OCI-LY7 (cell line): ENCODE results near the gene SLC17A2. TPM values are rescaled to one million over a fixed set of nuclear protein-coding genes. Genes with fewer than 3 reads are reported as not detected.

Source experiments
- BruUV-seq: library from RNA; stranded (reverse); fragments of 400-500 nt; replicated peaks from 2 replicates; lab custom pipeline; 2021; lab: Mats Ljungman, UMichigan
- CTCF ChIA-PET: fragments of 300-600 bp; sonication (Branson Sonifier 250); formaldehyde crosslinking; loops from one replicate; lab custom pipeline; 2022; ENCODE audit warnings: antibody characterized with exemption; ENCODE audit not compliant: unreplicated experiment; lab: Charles Lee
- POLR2A ChIA-PET: fragments of 300-600 bp; sonication (Branson Sonifier 250); formaldehyde crosslinking; loops from one replicate; lab custom pipeline; 2022; ENCODE audit warnings: antibody characterized with exemption; lab: Charles Lee
- DNase-seq: peaks from one replicate; pipeline ENCODE4 v3.0.0-alpha.2; 2015; ENCODE audit warnings: low spot score
- H2AFZ ChIP-seq: fragments of 200-600 bp; sonication (generic), shearing (Covaris generic); 2 replicates; pipeline ENCODE4 v1.6.1; 2014; ENCODE audit warnings: mild to moderate bottlenecking, antibody characterized with exemption, low read length, moderate library complexity
- H3K27ac ChIP-seq: fragments of 200-600 bp; sonication (generic); 2 replicates; pipeline ENCODE4 v1.5.1; 2014; ENCODE audit warnings: mixed run types, low read depth, mild to moderate bottlenecking, moderate library complexity, low read length, inconsistent platforms; ENCODE audit not compliant: poor library complexity, severe bottlenecking
- H3K36me3 ChIP-seq: fragments of 200-600 bp; sonication (generic); 2 replicates; pipeline ENCODE4 v1.6.1; 2014; ENCODE audit warnings: mild to moderate bottlenecking, antibody characterized with exemption, low read length, moderate library complexity, mixed read lengths; ENCODE audit not compliant: insufficient read depth
- H3K4me1 ChIP-seq: fragments of 200-600 bp; sonication (generic); 2 replicates; pipeline ENCODE4 v1.5.1; 2014; ENCODE audit warnings: mild to moderate bottlenecking, low read length; ENCODE audit not compliant: insufficient read depth, poor library complexity, severe bottlenecking
- H3K4me2 ChIP-seq: fragments of 200-600 bp; sonication (generic); 2 replicates; pipeline ENCODE4 v1.6.1; 2014; ENCODE audit warnings: mild to moderate bottlenecking, low read length
- H3K4me3 ChIP-seq: fragments of 200-600 bp; sonication (generic); 2 replicates; pipeline ENCODE4 v1.5.1; 2014; ENCODE audit warnings: mild to moderate bottlenecking, low read depth, low read length; ENCODE audit not compliant: poor library complexity, severe bottlenecking
- H3K79me2 ChIP-seq: fragments of 200-600 bp; sonication (generic); 2 replicates; pipeline ENCODE4 v1.6.1; 2016; ENCODE audit warnings: low read depth, mild to moderate bottlenecking, low read length, moderate library complexity, mixed read lengths; ENCODE audit not compliant: insufficient read depth
- H3K9me2 ChIP-seq: fragments of 200-600 bp; sonication (generic); 2 replicates; pipeline ENCODE4 v1.6.1; 2016; ENCODE audit warnings: mild to moderate bottlenecking, low read length, mixed read lengths; ENCODE audit not compliant: insufficient read depth
- H3K9me3 ChIP-seq: fragments of 200-600 bp; sonication (generic); 2 replicates; pipeline ENCODE4 v1.6.1; 2014; ENCODE audit warnings: mild to moderate bottlenecking, mixed run types, low read length, mixed read lengths
- H4K20me1 ChIP-seq: fragments of 200-600 bp; sonication (generic); 2 replicates; pipeline ENCODE4 v1.6.1; 2014; ENCODE audit warnings: mild to moderate bottlenecking, antibody characterized with exemption, low read length, moderate library complexity, mixed read lengths; ENCODE audit not compliant: insufficient read depth
- CTCF ChIP-seq: fragments of 200-600 bp; sonication (generic); conservative IDR thresholded peaks from 2 replicates; pipeline ENCODE4 v1.5.1; 2014; ENCODE audit warnings: mild to moderate bottlenecking, antibody characterized with exemption, low read length, moderate library complexity, mixed read lengths
- EZH2phosphoT487 ChIP-seq: fragments of 200-600 bp; sonication (generic); IDR thresholded peaks from 2 replicates; pipeline ENCODE4 v1.6.1; 2018; ENCODE audit warnings: low read depth, borderline replicate concordance, mild to moderate bottlenecking, mixed run types, antibody characterized with exemption, low read length, moderate library complexity, mixed read lengths
- intact Hi-C: fragments of 100-400 bp; cut with micrococcal nuclease; formaldehyde crosslinking; loops from one replicate; pipeline ENCODE4 v1.10.0; 2022; ENCODE audit not compliant: unreplicated experiment
- total RNA-seq, 2 experiments: library from RNA; depleted of rRNA in 1 of 2; stranded (reverse); fragments of >200 nt in 1 of 2; shearing (Covaris generic) in 1 of 2; gene quantifications; 2 replicates each; pipeline ENCODE4 v1.2.3, GENCODE V29; 2014 to 2022

Gene SLC17A2
- total RNA-seq, 2 experiments from 2014 or later, result not detected

DNA sequence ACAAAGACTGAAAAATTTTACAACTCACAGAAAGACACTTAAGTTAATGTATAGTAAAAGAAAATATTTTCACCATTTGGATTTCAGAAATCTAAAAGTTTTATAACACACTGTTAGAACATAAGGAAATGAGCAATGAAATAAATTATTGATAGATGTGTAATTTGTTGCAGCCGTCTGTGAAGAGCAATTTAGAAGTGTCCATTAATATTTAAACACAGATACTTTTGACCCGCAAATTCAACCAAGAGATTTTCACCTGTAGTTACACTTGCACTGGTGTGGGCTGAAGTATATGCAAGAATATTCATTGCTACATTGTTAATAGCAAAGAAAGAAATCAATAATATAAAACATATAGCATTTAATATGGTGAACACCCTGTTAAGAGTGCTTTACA is 41.9 kb downstream of the SLC17A2 start:
- Histone ChIP-seq H4K20me1 (no peaks in the 10 kb centered on the region), H3K9me3 (no peaks in the 10 kb centered on the region), H3K79me2 (no peaks in the 10 kb centered on the region), H3K4me3 (no peak overlapping the region), H3K9me2 (no peaks in the 10 kb centered on the region), H2AFZ (no peak overlapping the region), H3K36me3 (no peaks in the 10 kb centered on the region), H3K27ac (no peak overlapping the region), H3K4me1 (no peaks in the 10 kb centered on the region), H3K4me2 (no peak overlapping the region)
- TF ChIP-seq CTCF (no peak), EZH2phosphoT487 (no peak)
- no TSS peak for BruUV-seq
- ChIA-PET CTCF (no interaction called here), POLR2A (no interaction called here)
- intact Hi-C loops, result no loop called here
- no peak for DNase-seq

GRCh38 chr6:25886066-25886465 is 44.4 kb downstream of the SLC17A2 start:
- no TSS peak for BruUV-seq
- H3K4me3 ChIP-seq, result no peak overlapping the region
- H4K20me1 ChIP-seq, result no peaks in the 10 kb centered on the region
- H3K4me1 ChIP-seq, result no peaks in the 10 kb centered on the region
- no peaks in the 10 kb centered on the region for H3K79me2 ChIP-seq
- no peaks in the 10 kb centered on the region for H3K9me3 ChIP-seq
- no peak for DNase-seq
- H3K9me2 ChIP-seq, result no peaks in the 10 kb centered on the region
- H3K36me3 ChIP-seq, result no peaks in the 10 kb centered on the region
- POLR2A ChIA-PET, result interaction anchor here (0.6 kb wide), 2 partner anchors 23 to 156 kb away, joined by 3 to 5 read pairs; no protein-coding TSS in a partner anchor
- H3K27ac ChIP-seq, result no peak overlapping the region
- no peak for TF ChIP-seq EZH2phosphoT487
- TF ChIP-seq CTCF, result no peak
- intact Hi-C loops, result no loop called here
- no peak overlapping the region for H2AFZ ChIP-seq
- no peak overlapping the region for H3K4me2 ChIP-seq
- CTCF ChIA-PET, result no interaction called here

GRCh38 chr6:25883991-25884390 is 46.5 kb downstream of the SLC17A2 start:
- no peak for TF ChIP-seq EZH2phosphoT487
- TF ChIP-seq CTCF, result no peak
- H3K4me3 ChIP-seq, result no peak overlapping the region
- DNase-seq, result no peak
- no peak overlapping the region for H3K27ac ChIP-seq
- ChIA-PET CTCF (no interaction called here), POLR2A (no interaction called here)
- no peaks in the 10 kb centered on the region for H3K9me3 ChIP-seq
- H3K4me1 ChIP-seq, result no peaks in the 10 kb centered on the region
- intact Hi-C loops, result no loop called here
- BruUV-seq, result no TSS peak
- H3K9me2 ChIP-seq, result no peaks in the 10 kb centered on the region
- no peaks in the 10 kb centered on the region for H3K79me2 ChIP-seq
- H2AFZ ChIP-seq, result no peak overlapping the region
- no peak overlapping the region for H3K4me2 ChIP-seq
- no peaks in the 10 kb centered on the region for H4K20me1 ChIP-seq
- H3K36me3 ChIP-seq, result no peaks in the 10 kb centered on the region
